Activated T-cell treated with anti-CD3 and anti-CD28 coated beads, Interleukin-2, amount 50 U/mL, for 24 hours (primary cell): ENCODE measurements around the gene OPHN1.
"Not testable (repeated sequence)": the region's sequence is repeated elsewhere in the genome, so short reads cannot be mapped to it uniquely, and the experiment has no call there.

ENCODE experiments used
- DNase-seq: peaks from one replicate; pipeline ENCODE4 v3.0.0-alpha.2; 2020
- H3K27ac Mint-ChIP-seq: 2 replicates; pipeline ENCODE4 v1.8.0; 2020; ENCODE audit warnings: mild to moderate bottlenecking, mixed read lengths
- H3K27me3 Mint-ChIP-seq: 2 replicates; pipeline ENCODE4 v1.8.0; 2020; ENCODE audit warnings: mixed read lengths
- H3K36me3 Mint-ChIP-seq: 2 replicates; pipeline ENCODE4 v1.8.0; 2020; ENCODE audit warnings: low read depth, mixed read lengths
- H3K4me1 Mint-ChIP-seq: 2 replicates; pipeline ENCODE4 v1.8.0; 2020; ENCODE audit warnings: low read depth, mixed read lengths
- H3K4me3 Mint-ChIP-seq: 2 replicates; pipeline ENCODE4 v1.8.0; 2020; ENCODE audit warnings: mild to moderate bottlenecking, moderate library complexity, mixed read lengths
- H3K9me3 Mint-ChIP-seq: 2 replicates; pipeline ENCODE4 v1.8.0; 2020; ENCODE audit warnings: mixed read lengths

Gene OPHN1

GRCh38 chrX:68409194-68409593 is 24.1 kb downstream of the OPHN1 start:
- no peaks in the 10 kb centered on the region for H3K36me3 Mint-ChIP-seq
- no peaks in the 10 kb centered on the region for H3K9me3 Mint-ChIP-seq
- DNase-seq = no peak
- no peak overlapping the region for H3K27ac Mint-ChIP-seq
- H3K27me3 Mint-ChIP-seq = peaks cover 46% of the 10 kb centered on the region
- H3K4me3 Mint-ChIP-seq = no peak overlapping the region
- H3K4me1 Mint-ChIP-seq = no peaks in the 10 kb centered on the region

GRCh38 chrX:68403522-68403921 is 29.8 kb downstream of the OPHN1 start:
- Mint-ChIP-seq H3K4me3 (no peak overlapping the region), H3K27me3 (peaks cover 38% of the 10 kb centered on the region), H3K4me1 (no peaks in the 10 kb centered on the region), H3K36me3 (no peaks in the 10 kb centered on the region), H3K27ac (no peak overlapping the region), H3K9me3 (no peaks in the 10 kb centered on the region)
- DNase-seq = no peak

GRCh38 chrX:68403038-68403437 is 30.3 kb downstream of the OPHN1 start:
- H3K27me3 Mint-ChIP-seq = peaks cover 38% of the 10 kb centered on the region
- no peak overlapping the region for H3K4me3 Mint-ChIP-seq
- no peaks in the 10 kb centered on the region for H3K9me3 Mint-ChIP-seq
- DNase-seq = no peak
- no peaks in the 10 kb centered on the region for H3K4me1 Mint-ChIP-seq
- H3K27ac Mint-ChIP-seq = no peak overlapping the region
- H3K36me3 Mint-ChIP-seq = no peaks in the 10 kb centered on the region

DNA sequence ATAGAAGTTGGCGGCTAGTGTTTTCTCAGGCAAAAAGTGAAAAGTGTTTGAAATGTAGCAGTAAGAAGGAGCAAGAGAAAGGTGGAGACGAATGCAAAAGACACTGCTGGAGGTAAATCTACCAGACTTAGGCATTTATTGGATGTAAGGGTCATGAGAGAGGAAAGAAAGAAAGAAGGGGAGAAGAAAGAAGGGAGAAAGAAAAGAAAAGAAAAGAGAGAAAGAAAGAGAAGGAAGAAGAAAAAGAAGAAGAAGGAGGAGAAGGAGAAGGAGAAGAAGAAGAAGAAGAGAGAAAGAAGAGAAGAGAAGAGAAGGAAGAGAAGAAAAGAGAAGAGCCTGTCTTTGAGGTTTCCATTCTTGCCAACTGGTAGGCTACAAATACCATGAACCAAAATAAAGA is 31.2 kb downstream of the OPHN1 start:
- no peaks in the 10 kb centered on the region for H3K36me3 Mint-ChIP-seq
- no peak overlapping the region for H3K4me3 Mint-ChIP-seq
- no peak for DNase-seq

GRCh38 chrX:68398291-68398690 is 35.0 kb downstream of the OPHN1 start:
- DNase-seq = no peak
- H3K27me3 Mint-ChIP-seq = peaks cover 32% of the 10 kb centered on the region
- no peak overlapping the region for H3K4me3 Mint-ChIP-seq
- no peaks in the 10 kb centered on the region for H3K4me1 Mint-ChIP-seq
- no peaks in the 10 kb centered on the region for H3K9me3 Mint-ChIP-seq
- no peaks in the 10 kb centered on the region for H3K36me3 Mint-ChIP-seq
- H3K27ac Mint-ChIP-seq = no peak overlapping the region

More for the DNA sequence above, 31.2 kb downstream of the OPHN1 start:
- Mint-ChIP-seq H3K9me3 (no peaks in the 10 kb centered on the region), H3K4me1 (no peaks in the 10 kb centered on the region), H3K27ac (no peak overlapping the region), H3K27me3 (peaks cover 41% of the 10 kb centered on the region)

GRCh38 chrX:68396953-68397352 is 36.3 kb downstream of the OPHN1 start:
- Mint-ChIP-seq H3K4me1 (no peaks in the 10 kb centered on the region), H3K9me3 (no peaks in the 10 kb centered on the region), H3K4me3 (no peak overlapping the region), H3K27ac (no peak overlapping the region), H3K36me3 (no peaks in the 10 kb centered on the region), H3K27me3 (peaks cover 30% of the 10 kb centered on the region)
- DNase-seq = no peak

DNA sequence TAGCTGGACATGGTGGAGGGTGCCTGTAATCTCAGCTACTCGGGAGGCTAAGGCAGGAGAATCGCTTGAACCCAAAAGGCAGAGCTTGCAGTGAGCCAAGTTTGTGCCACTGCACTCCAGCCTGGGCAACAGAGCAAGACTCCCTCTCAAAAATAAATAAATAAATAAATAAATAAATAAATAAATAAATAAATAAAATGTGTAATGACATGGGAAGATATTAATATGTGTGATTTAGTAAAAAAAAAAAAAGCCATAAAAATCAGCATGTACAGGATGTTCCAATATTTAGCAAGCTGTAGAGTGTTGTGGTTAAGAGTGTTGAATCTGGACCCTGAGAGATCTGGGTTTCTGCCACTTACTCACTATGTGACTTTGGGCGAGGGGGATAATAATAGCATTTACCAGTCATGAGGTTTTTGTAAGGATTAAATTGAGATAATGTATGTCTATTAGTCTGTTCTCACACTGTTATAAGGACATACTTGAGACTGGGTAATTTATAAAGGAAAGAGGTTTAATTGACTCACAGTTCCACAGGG is 43.8 kb downstream of the OPHN1 start:
- H3K27me3 Mint-ChIP-seq = peaks cover 17% of the 10 kb centered on the region
- not testable (repeated sequence) for H3K36me3 Mint-ChIP-seq, DNase-seq, H3K4me3 Mint-ChIP-seq, H3K27ac Mint-ChIP-seq, H3K4me1 Mint-ChIP-seq, H3K9me3 Mint-ChIP-seq

DNA sequence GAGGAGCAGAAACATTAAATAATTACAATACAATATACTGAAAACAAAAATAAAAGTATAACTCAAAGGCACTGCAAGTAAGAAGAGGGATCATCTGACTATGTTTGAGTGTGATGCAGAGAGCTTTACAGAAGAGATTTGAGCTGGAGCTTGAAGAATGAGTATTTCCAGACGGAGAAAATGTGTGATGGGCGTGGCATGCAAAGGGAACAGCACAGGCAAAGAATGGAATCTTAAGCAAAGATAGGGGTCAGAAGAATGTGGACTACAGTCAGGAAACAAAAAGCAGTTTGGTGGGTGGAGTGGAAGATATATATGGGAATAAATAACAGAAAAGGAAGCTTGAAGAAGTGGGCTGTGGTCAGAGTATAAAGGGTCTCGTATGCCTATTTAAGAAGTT is 45.5 kb downstream of the OPHN1 start:
- Mint-ChIP-seq H3K27me3 (peaks cover 25% of the 10 kb centered on the region), H3K4me3 (no peak overlapping the region), H3K27ac (no peak overlapping the region), H3K9me3 (no peaks in the 10 kb centered on the region), H3K36me3 (no peaks in the 10 kb centered on the region), H3K4me1 (no peaks in the 10 kb centered on the region)
- no peak for DNase-seq

DNA sequence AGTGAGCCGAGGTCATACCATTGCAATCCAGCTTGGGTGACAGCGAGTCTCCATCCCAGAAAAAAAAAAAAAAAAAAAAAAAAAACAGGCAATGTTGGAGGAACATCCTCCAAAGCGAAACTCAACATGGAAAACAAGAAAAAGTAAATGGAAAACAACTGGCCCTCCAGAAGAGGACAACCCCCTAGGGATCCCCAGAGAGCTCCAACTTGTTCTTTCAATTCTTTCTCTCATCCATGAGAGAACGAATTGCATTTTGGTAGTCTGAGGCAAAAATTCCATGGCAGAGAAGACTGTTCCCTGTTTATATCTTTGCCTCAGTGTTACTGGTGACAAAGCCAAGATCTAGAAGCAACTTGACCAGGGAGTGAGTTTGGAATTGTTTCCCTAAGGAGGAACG is 49.8 kb downstream of the OPHN1 start:
- H3K4me3 Mint-ChIP-seq = no peak overlapping the region
- H3K36me3 Mint-ChIP-seq = no peaks in the 10 kb centered on the region
- H3K27ac Mint-ChIP-seq = no peak overlapping the region
- H3K9me3 Mint-ChIP-seq = no peaks in the 10 kb centered on the region
- H3K27me3 Mint-ChIP-seq = peaks cover 48% of the 10 kb centered on the region
- DNase-seq = no peak
- no peaks in the 10 kb centered on the region for H3K4me1 Mint-ChIP-seq

GRCh38 chrX:68377579-68377978 is 55.7 kb downstream of the OPHN1 start:
- H3K4me1 Mint-ChIP-seq, H3K36me3 Mint-ChIP-seq, DNase-seq, H3K4me3 Mint-ChIP-seq, H3K9me3 Mint-ChIP-seq, H3K27ac Mint-ChIP-seq: not testable (repeated sequence)
- H3K27me3 Mint-ChIP-seq = peaks cover 44% of the 10 kb centered on the region

- no peaks in the 10 kb centered on the region for H3K9me3 Mint-ChIP-seq
- no peaks in the 10 kb centered on the region for H3K4me1 Mint-ChIP-seq
- H3K27me3 Mint-ChIP-seq = peaks cover 37% of the 10 kb centered on the region
- DNase-seq = no peak
- no peak overlapping the region for H3K27ac Mint-ChIP-seq
- H3K4me3 Mint-ChIP-seq = no peak overlapping the region
- H3K36me3 Mint-ChIP-seq = no peaks in the 10 kb centered on the region
Measured at GRCh38 chrX:68376373-68376772, 56.9 kb downstream of the OPHN1 start.

GRCh38 chrX:68375803-68376202 is 57.5 kb downstream of the OPHN1 start:
- H3K4me3 Mint-ChIP-seq = no peak overlapping the region
- no peak for DNase-seq
- H3K4me1 Mint-ChIP-seq = no peaks in the 10 kb centered on the region
- H3K27me3 Mint-ChIP-seq = peaks cover 31% of the 10 kb centered on the region
- H3K36me3 Mint-ChIP-seq = no peaks in the 10 kb centered on the region
- H3K27ac Mint-ChIP-seq = no peak overlapping the region
- H3K9me3 Mint-ChIP-seq = no peaks in the 10 kb centered on the region

DNA sequence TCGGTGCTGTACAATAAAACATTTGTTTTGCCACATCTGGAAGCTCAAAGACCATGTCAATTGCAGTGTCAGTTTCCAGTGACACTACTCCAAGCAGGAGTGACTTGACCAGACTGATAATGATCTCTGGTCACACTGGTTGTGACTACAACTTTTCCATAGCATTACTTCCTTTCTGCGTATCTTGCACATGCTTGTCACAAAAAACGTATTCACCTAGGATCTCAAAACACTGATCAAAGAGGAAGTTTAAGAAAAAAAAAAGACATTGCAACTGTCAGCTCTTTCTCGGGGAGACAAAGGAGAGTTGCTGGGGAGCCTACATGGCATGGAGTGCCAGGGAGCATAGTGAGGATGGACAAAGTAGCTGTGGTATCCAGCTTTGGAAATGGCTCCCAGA is 60.6 kb downstream of the OPHN1 start:
- Mint-ChIP-seq H3K36me3 (no peaks in the 10 kb centered on the region), H3K27me3 (peaks cover 30% of the 10 kb centered on the region), H3K4me3 (no peak overlapping the region), H3K27ac (no peak overlapping the region), H3K9me3 (peaks cover 7% of the 10 kb centered on the region), H3K4me1 (no peaks in the 10 kb centered on the region)
- DNase-seq = no peak

- DNase-seq = no peak
- Mint-ChIP-seq H3K36me3 (no peaks in the 10 kb centered on the region), H3K9me3 (peaks cover 7% of the 10 kb centered on the region), H3K27ac (no peak overlapping the region), H3K27me3 (peaks cover 44% of the 10 kb centered on the region), H3K4me3 (no peak overlapping the region), H3K4me1 (no peaks in the 10 kb centered on the region)
Measured at GRCh38 chrX:68369559-68369958, 63.7 kb downstream of the OPHN1 start.

DNA sequence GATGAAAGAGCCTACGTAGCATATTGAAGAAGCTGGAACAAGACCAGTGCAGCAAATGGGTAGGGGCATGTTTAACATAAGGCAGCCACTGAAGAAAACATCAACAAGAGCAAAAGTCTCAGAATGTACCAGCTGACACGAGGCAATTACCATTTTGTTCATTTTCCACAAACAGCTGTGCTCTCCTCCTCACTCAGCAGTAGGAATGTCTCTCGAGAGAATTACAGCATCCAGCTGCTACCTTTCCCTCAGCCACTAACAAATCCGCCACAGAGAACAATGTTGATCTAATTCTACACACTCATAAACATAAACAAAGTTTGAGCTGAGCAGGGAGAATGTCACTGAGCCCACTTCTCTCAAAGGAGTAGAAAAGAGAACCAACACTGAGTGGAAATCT is 68.0 kb downstream of the OPHN1 start:
- no peak overlapping the region for H3K4me3 Mint-ChIP-seq
- H3K36me3 Mint-ChIP-seq = no peaks in the 10 kb centered on the region
- peaks cover 7% of the 10 kb centered on the region for H3K9me3 Mint-ChIP-seq
- H3K27ac Mint-ChIP-seq = no peak overlapping the region
- no peaks in the 10 kb centered on the region for H3K4me1 Mint-ChIP-seq
- peaks cover 55% of the 10 kb centered on the region for H3K27me3 Mint-ChIP-seq
- DNase-seq = no peak

- no peak overlapping the region for H3K4me3 Mint-ChIP-seq
- H3K27me3 Mint-ChIP-seq = peaks cover 51% of the 10 kb centered on the region
- H3K36me3 Mint-ChIP-seq = no peaks in the 10 kb centered on the region
- H3K4me1 Mint-ChIP-seq = no peaks in the 10 kb centered on the region
- no peak overlapping the region for H3K27ac Mint-ChIP-seq
- H3K9me3 Mint-ChIP-seq = no peaks in the 10 kb centered on the region
- DNase-seq = no peak
Measured at GRCh38 chrX:68363984-68364383, 69.3 kb downstream of the OPHN1 start.
